Esophagus muscularis mucosa (tissue), 4 donors: ENCODE results near the gene ACSL6.

Source experiments
- EP300 ChIP-seq: sonication (generic); formaldehyde crosslinking; IDR thresholded peaks from one replicate; pipeline ENCODE4 v1.6.1; 2017; ENCODE audit warnings: antibody characterized with exemption
- POLR2A ChIP-seq: fragments of 450-650 bp; IDR thresholded peaks from one replicate; pipeline ENCODE4 v1.6.1; 2017; ENCODE audit warnings: antibody characterized with exemption, moderate library complexity, mild to moderate bottlenecking, low read depth
- TF ChIP-seq, protein P1 (sequence below), 3 experiments: fragments of 200-600 bp in 2 of 3; fragments of 450-650 bp in 1 of 3; sonication (generic) in 2 of 3; IDR thresholded peaks; one replicate each; pipeline ENCODE4 v1.5.1; 2017 to 2019; ENCODE audit warnings: antibody characterized with exemption in 3 of 3, mild to moderate bottlenecking in 2 of 3, moderate library complexity in 1 of 3

- TF ChIP-seq POLR2A (no peak), EP300 (no peak)
- TF ChIP-seq, protein P1, sequence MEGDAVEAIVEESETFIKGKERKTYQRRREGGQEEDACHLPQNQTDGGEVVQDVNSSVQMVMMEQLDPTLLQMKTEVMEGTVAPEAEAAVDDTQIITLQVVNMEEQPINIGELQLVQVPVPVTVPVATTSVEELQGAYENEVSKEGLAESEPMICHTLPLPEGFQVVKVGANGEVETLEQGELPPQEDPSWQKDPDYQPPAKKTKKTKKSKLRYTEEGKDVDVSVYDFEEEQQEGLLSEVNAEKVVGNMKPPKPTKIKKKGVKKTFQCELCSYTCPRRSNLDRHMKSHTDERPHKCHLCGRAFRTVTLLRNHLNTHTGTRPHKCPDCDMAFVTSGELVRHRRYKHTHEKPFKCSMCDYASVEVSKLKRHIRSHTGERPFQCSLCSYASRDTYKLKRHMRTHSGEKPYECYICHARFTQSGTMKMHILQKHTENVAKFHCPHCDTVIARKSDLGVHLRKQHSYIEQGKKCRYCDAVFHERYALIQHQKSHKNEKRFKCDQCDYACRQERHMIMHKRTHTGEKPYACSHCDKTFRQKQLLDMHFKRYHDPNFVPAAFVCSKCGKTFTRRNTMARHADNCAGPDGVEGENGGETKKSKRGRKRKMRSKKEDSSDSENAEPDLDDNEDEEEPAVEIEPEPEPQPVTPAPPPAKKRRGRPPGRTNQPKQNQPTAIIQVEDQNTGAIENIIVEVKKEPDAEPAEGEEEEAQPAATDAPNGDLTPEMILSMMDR (IDR thresholded peaks at IDR 0.05): no peak
Observed at GRCh38 chr5:131957721-131958441, 53.6 kb downstream of the ACSL6 start.
